ENCODE results near the gene NEDD8.

DNA sequence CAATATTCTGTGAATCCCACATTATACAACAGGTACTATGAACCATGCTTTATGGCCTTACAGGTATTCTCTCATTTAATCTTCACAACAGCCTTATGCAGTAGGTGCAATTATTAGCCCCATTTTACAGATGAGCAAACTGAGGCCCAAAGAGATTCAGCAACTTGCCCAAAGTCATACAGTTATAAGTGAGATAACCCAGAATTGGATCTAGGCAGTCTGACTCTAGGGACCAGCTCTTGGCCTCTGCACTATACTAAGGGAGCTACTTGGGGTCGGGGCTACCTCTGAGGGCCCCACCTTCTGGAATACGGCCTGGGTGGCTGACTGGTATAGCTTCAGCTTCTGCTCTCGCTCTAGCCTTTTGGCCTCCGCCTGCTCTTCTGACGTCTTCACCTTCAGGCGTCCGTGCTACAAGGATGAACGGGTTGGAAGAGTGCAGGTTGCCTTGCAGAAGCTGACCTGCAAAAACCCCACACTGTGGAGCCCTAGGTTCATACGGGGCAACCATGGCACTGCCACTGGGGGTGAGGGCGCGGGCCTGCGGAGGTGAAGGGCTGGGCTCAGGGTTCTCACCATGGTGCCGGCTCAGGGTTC lies 38.5 kb upstream of the NEDD8 start:
- TF ChIP-seq CTCF (IDR thresholded peaks at IDR 0.05; ENCODE audit: extremely low read depth in 1 of 2, insufficient read depth in 1 of 2, low read depth in 1 of 2, low read length in 2 of 2), result no peak
- no peak for TF ChIP-seq POLR2A (IDR thresholded peaks at IDR 0.05; ENCODE audit: low read depth, low read length)
- TF ChIP-seq POLR2AphosphoS5 (IDR thresholded peaks at IDR 0.05; ENCODE audit: insufficient read depth, low read depth, low read length), result no peak

Data from endothelial cell of umbilical vein (primary cell).